C4-2B (cell line): Measurements from ENCODE around the gene LIN28A.
A peak's percentile ranks its signal among the peaks of the same experiment; 100 is the strongest.

Experiments
- CTCF ChIP-seq: fragments of 450-650 bp; conservative IDR thresholded peaks from 2 replicates; pipeline ENCODE4 v1.5.1; 2017; ENCODE audit warnings: mild to moderate bottlenecking
- ZFX ChIP-seq: fragments of 450-650 bp; IDR thresholded peaks from 2 replicates; pipeline ENCODE4 v1.6.1; 2017

- TF ChIP-seq CTCF (no peak), ZFX (peak; percentile 36; the same call in 1 of the 2 replicates)
Observed at GRCh38 chr1:26472320-26472900, 61.8 kb downstream of the LIN28A start, which contains the start of gene HMGN2.
